GM23248 (cell line): ENCODE data around the gene CADPS2. TPM values are rescaled to one million over a fixed set of nuclear protein-coding genes. Genes with fewer than 3 reads are reported as not detected.
"Not testable (repeated sequence)": the region's sequence is repeated elsewhere in the genome, so short reads cannot be mapped to it uniquely, and the experiment has no call there.

Experiments used
- DNase-seq: peaks from one replicate; pipeline ENCODE4 v3.0.0-alpha.2; 2015
- H2AFZ ChIP-seq: fragments of 200-600 bp; sonication (generic); 2 replicates; pipeline ENCODE4 v1.6.1; 2016; ENCODE audit warnings: antibody characterized with exemption
- H3F3A ChIP-seq: fragments of 200-600 bp; sonication (generic); 2 replicates; pipeline ENCODE4 v1.6.1; 2016; ENCODE audit warnings: mild to moderate bottlenecking, antibody characterized with exemption, mixed run types; ENCODE audit not compliant: insufficient read depth
- H3K27ac ChIP-seq: fragments of 200-600 bp; sonication (generic); 2 replicates; pipeline ENCODE4 v1.5.1; 2016; ENCODE audit warnings: mild to moderate bottlenecking
- H3K27me3 ChIP-seq: fragments of 200-600 bp; sonication (generic); replicated peaks from 2 replicates; pipeline ENCODE4 v1.6.1; 2016; ENCODE audit warnings: mild to moderate bottlenecking; ENCODE audit not compliant: insufficient read depth
- H3K36me3 ChIP-seq: fragments of 200-600 bp; sonication (generic); 2 replicates; pipeline ENCODE4 v1.6.1; 2016; ENCODE audit warnings: low read depth, mild to moderate bottlenecking
- H3K4me1 ChIP-seq: fragments of 200-600 bp; sonication (generic); 2 replicates; pipeline ENCODE4 v1.6.1; 2016; ENCODE audit warnings: mild to moderate bottlenecking; ENCODE audit not compliant: insufficient read depth
- H3K4me2 ChIP-seq: fragments of 200-600 bp; sonication (generic); one replicate; pipeline ENCODE4 v1.6.1; 2016; ENCODE audit warnings: mild to moderate bottlenecking; ENCODE audit not compliant: unreplicated experiment
- H3K4me3 ChIP-seq: fragments of 200-600 bp; sonication (generic); 2 replicates; pipeline ENCODE4 v1.5.1; 2016; ENCODE audit warnings: mild to moderate bottlenecking
- H3K79me2 ChIP-seq: fragments of 200-600 bp; sonication (generic); 2 replicates; pipeline ENCODE4 v1.6.1; 2016; ENCODE audit warnings: mild to moderate bottlenecking; ENCODE audit not compliant: insufficient read depth
- H3K9ac ChIP-seq: fragments of 200-600 bp; sonication (generic); 2 replicates; pipeline ENCODE4 v1.6.1; 2016; ENCODE audit warnings: mild to moderate bottlenecking
- H3K9me2 ChIP-seq: fragments of 200-600 bp; sonication (generic); 2 replicates; pipeline ENCODE4 v1.6.1; 2016; ENCODE audit warnings: mixed run types, mild to moderate bottlenecking, moderate library complexity; ENCODE audit not compliant: insufficient read depth
- H3K9me3 ChIP-seq: fragments of 200-600 bp; sonication (generic); one replicate; pipeline ENCODE4 v1.6.1; 2017; ENCODE audit warnings: low read depth
- H4K20me1 ChIP-seq: fragments of 200-600 bp; sonication (generic); 2 replicates; pipeline ENCODE4 v1.6.0; 2016; ENCODE audit not compliant: insufficient read depth
- EZH2 ChIP-seq: fragments of 200-600 bp; sonication (generic); IDR thresholded peaks from 2 replicates; pipeline ENCODE4 v1.6.1; 2018; ENCODE audit warnings: antibody characterized with exemption, mild to moderate bottlenecking; ENCODE audit not compliant: insufficient read depth, poor library complexity, severe bottlenecking
- EZH2phosphoT487 ChIP-seq: fragments of 200-600 bp; sonication (generic); IDR thresholded peaks from 2 replicates; pipeline ENCODE4 v1.6.1; 2018; ENCODE audit warnings: antibody characterized with exemption, moderate library complexity, mild to moderate bottlenecking, low read depth; ENCODE audit not compliant: insufficient read depth
- WGBS, 2 experiments: methylation state at CpG; one replicate each; pipeline ENCODE4 v1.1.6; 2015 to 2017; ENCODE audit warnings: low lambda C conversion rate in 2 of 2, low coverage in 1 of 2; ENCODE audit errors: missing lambda C conversion rate in 2 of 2; 5-methylcytosine and 5-hydroxymethylcytosine counted together
- in situ Hi-C: fragments of 300-500 bp; cut with MboI; formaldehyde crosslinking; loops from 2 replicates; pipeline ENCODE4 v1.15.0; 2020
- polyA plus RNA-seq: library from polyadenylated mRNA; unstranded; fragments of >200 nt; fragmentation: Nextera tagmentation; extraction: Ambion mirVana; gene quantifications from 2 replicates; pipeline ENCODE4 v1.2.1, GENCODE V29; 2016
- total RNA-seq: library from RNA; depleted of rRNA; stranded (reverse); fragments of >200 nt; shearing (Covaris generic); gene quantifications from 2 replicates; pipeline ENCODE4 v1.2.3, GENCODE V29; 2014

Gene CADPS2
- total and polyA plus RNA-seq, 2 experiments from 2014 or later: 0.06 to 0.43 TPM

GRCh38 chr7:122686360-122686878 lies 199.8 kb downstream of the CADPS2 start:
- in situ Hi-C loops: no loop called here
- H3K9me2 ChIP-seq: no peaks in the 10 kb centered on the region
- H3K27ac ChIP-seq: no peak overlapping the region
- no peaks in the 10 kb centered on the region for H4K20me1 ChIP-seq
- no peak for DNase-seq
- no peaks in the 10 kb centered on the region for H3K36me3 ChIP-seq
- no peaks in the 10 kb centered on the region for H3K9me3 ChIP-seq
- H3K4me1 ChIP-seq: no peaks in the 10 kb centered on the region
- no peaks in the 10 kb centered on the region for H3F3A ChIP-seq
- no peaks in the 10 kb centered on the region for H3K27me3 ChIP-seq
- no peak overlapping the region for H2AFZ ChIP-seq
- no peaks in the 10 kb centered on the region for H3K79me2 ChIP-seq
- WGBS, 2 experiments: 23 to 30% methylated on average over 10 of the region's 10 CpGs
- no peak for TF ChIP-seq EZH2phosphoT487
- TF ChIP-seq EZH2: no peak
- no peak overlapping the region for H3K4me2 ChIP-seq
- H3K9ac ChIP-seq: no peak overlapping the region
- H3K4me3 ChIP-seq: no peak overlapping the region

GRCh38 chr7:122684504-122684903 lies 201.8 kb downstream of the CADPS2 start:
- Histone ChIP-seq H2AFZ (no peak overlapping the region), H3K27me3 (no peaks in the 10 kb centered on the region), H3K9me2 (no peaks in the 10 kb centered on the region), H3K9me3 (no peaks in the 10 kb centered on the region), H3F3A (no peaks in the 10 kb centered on the region), H3K79me2 (no peaks in the 10 kb centered on the region), H3K4me2 (no peak overlapping the region), H4K20me1 (no peaks in the 10 kb centered on the region), H3K4me3 (no peak overlapping the region), H3K27ac (no peak overlapping the region), H3K4me1 (no peaks in the 10 kb centered on the region), H3K9ac (no peak overlapping the region), H3K36me3 (no peaks in the 10 kb centered on the region)
- WGBS, 2 experiments: 21 to 25% methylated on average over 2 of the region's 2 CpGs
- in situ Hi-C loops: no loop called here
- TF ChIP-seq EZH2: no peak
- no peak for TF ChIP-seq EZH2phosphoT487
- no peak for DNase-seq

GRCh38 chr7:122682815-122683550 lies 203.3 kb downstream of the CADPS2 start:
- no peak overlapping the region for H3K4me2 ChIP-seq
- no peaks in the 10 kb centered on the region for H3K9me2 ChIP-seq
- in situ Hi-C loops: no loop called here
- no peak for TF ChIP-seq EZH2
- no peak for TF ChIP-seq EZH2phosphoT487
- H3K27me3 ChIP-seq: no peaks in the 10 kb centered on the region
- H2AFZ ChIP-seq: no peak overlapping the region
- no peaks in the 10 kb centered on the region for H4K20me1 ChIP-seq
- no peaks in the 10 kb centered on the region for H3K36me3 ChIP-seq
- no peaks in the 10 kb centered on the region for H3K9me3 ChIP-seq
- DNase-seq: no peak
- H3K4me1 ChIP-seq: no peaks in the 10 kb centered on the region
- no peak overlapping the region for H3K27ac ChIP-seq
- H3K9ac ChIP-seq: no peak overlapping the region
- 27 to 32% methylated on average over 8 of the region's 8 CpGs for WGBS, 2 experiments
- H3K4me3 ChIP-seq: no peak overlapping the region
- no peaks in the 10 kb centered on the region for H3F3A ChIP-seq
- no peaks in the 10 kb centered on the region for H3K79me2 ChIP-seq

- H3K36me3 ChIP-seq, in situ Hi-C loops, H2AFZ ChIP-seq, H3K27me3 ChIP-seq, H3K9me3 ChIP-seq, H3K27ac ChIP-seq, H3K9ac ChIP-seq, H3K4me2 ChIP-seq, DNase-seq, H3K9me2 ChIP-seq, H4K20me1 ChIP-seq, H3K4me3 ChIP-seq, H3F3A ChIP-seq, H3K79me2 ChIP-seq, H3K4me1 ChIP-seq: not testable (repeated sequence)
- WGBS, 2 experiments: 72 to 80% methylated on average over 16 of the region's 16 CpGs
Measured at GRCh38 chr7:122681186-122681585, 205.1 kb downstream of the CADPS2 start.

DNA sequence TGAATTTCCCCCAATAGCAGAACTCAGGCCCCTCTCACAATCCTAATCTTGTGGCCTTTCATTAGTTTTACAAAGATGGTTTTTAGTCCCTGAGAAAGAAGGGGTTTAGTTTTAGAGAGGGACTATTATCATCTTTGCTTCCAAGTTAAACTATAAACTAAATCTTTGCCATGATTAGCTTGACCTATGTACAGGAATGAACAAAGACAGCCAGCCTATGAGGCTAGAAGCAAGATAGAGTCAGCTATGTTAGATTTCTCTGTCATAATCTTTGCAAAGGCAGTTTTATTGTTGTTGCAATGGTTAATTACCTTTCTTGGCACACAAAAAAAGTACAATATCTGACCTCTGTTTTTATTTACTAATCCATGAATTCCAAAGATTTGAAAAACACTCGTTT lies 206.4 kb downstream of the CADPS2 start:
- Histone ChIP-seq H4K20me1 (no peaks in the 10 kb centered on the region), H3K27me3 (no peaks in the 10 kb centered on the region), H3K4me2 (no peak overlapping the region), H3K79me2 (no peaks in the 10 kb centered on the region), H3K27ac (no peak overlapping the region), H2AFZ (no peak overlapping the region), H3K36me3 (no peaks in the 10 kb centered on the region), H3F3A (no peaks in the 10 kb centered on the region), H3K9me2 (no peaks in the 10 kb centered on the region), H3K4me1 (no peaks in the 10 kb centered on the region), H3K4me3 (no peak overlapping the region), H3K9ac (no peak overlapping the region), H3K9me3 (no peaks in the 10 kb centered on the region)
- in situ Hi-C loops: no loop called here
- TF ChIP-seq EZH2: no peak
- WGBS, 2 experiments: 23 to 26% methylated on average over 1 of the region's 1 CpG
- no peak for DNase-seq

GRCh38 chr7:122679269-122679709 lies 207.0 kb downstream of the CADPS2 start:
- 22 to 23% methylated on average over 9 of the region's 9 CpGs for WGBS, 2 experiments
- in situ Hi-C loops: not testable (repeated sequence)

More at GRCh38 chr7:122679269-122679709, 207.0 kb downstream of the CADPS2 start:
- H3K4me3 ChIP-seq, H3K9me2 ChIP-seq, H3K27ac ChIP-seq, H3K9ac ChIP-seq, DNase-seq, H3F3A ChIP-seq, H3K9me3 ChIP-seq, H4K20me1 ChIP-seq, H3K79me2 ChIP-seq, H3K4me2 ChIP-seq, H3K36me3 ChIP-seq, H3K27me3 ChIP-seq, H3K4me1 ChIP-seq, H2AFZ ChIP-seq: not testable (repeated sequence)
